ENCODE data around the gene CHST8.

Gene CHST8

GRCh38 chr19:33675501-33676124, 53.9 kb downstream of the CHST8 start:
- no peak for DNase-seq

DNA sequence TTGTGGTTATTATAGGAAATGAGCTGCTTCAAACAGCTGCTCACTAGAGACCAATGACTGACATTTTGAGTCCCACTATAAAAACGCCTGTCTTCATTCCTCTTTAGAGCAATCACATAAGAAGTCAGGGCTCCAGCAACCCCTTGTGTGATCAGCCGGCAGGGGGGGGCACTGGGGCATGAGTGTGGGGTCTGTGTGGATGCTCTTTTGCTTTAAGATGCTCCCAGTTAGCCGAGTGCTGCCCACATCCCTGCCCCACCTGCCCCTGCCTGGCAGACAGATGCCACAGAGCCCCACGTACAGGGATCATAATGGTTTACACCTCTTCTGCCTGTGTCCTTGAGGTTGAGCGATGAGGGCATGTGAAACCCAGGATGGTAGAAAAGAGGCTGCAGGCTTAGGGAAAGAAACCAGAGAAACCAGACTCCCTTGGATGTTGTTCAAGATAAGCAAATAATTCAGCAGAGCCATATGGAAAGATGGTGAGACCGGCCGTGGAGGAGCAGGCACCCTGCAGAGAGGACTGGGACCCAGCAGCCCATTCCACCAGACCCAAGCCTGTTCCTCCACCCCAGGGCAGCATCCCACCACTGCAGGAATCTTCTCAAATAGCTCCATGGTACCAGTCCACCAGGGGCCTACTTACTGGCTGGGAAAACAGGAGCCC, 55.4 kb downstream of the CHST8 start:
- DNase-seq = no peak

DNA sequence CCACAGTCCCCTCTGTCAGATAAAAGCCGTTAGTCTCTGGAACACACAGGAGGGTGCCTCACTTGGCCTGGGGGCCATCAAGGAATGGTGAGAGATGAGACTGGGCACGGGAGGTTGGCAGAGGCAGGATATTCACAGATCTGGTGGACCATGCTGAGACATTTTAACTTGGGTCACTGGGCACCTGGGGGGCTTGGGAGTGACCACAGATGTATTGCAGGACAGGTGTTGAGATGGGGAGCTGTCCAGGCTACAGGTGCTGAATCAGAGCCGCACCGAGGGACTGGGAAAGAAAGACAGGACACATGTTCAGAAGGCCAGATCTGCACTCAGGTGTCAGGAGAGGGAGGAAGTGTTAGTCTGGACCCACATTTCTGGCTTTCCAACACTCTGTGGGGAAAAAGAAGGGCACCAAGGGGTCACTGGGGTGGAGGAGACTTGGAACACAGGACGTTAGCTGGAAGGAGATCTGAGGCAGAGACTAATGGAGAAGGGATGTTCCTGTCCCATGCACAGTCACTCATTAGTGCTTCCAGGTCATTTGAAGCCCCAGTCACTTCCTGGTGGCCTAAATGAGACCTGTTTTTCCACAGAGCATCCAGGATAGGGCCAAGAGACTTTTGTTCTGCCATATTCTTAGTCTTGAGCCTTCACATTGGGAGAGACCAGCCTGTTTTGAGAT, 56.1 kb downstream of the CHST8 start:
- no peak for DNase-seq

DNA sequence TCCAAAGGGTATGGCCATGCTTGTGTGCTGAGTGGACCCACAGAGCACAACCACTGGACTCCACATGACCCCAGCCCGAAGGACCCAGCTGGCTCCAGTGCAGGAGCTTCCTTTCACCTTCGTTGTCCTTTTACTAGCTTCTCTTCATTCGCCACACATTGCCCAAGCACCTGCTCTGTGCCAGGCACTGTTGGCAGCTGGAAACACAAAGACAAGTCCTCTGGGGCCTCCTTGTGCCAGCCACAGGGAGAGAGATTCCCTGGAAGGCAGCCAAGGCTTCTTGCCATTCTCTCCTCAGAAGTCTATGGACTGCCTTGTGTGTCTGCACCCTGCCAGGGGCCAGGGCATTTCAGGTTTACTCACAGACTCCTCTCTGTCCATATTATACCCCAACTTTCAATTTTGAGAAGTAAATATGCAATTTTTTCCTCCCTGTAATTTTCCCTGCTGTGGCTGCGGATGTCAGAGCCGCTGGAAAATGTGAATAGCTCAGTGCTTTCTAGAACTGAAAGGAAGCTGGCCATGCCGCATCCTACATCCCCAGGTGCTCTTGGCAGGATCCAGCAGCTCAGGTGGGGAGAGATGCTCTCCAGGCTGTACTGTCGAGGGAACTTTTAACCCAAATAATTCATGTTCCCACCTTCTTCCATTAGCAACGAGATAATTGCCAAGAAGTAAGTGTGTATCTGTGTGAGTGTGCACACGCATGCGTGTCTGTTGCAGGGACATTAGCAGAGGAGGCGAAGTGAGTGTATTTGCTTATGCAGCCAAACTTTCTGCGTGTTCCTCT, 57.2 kb downstream of the CHST8 start:
- DNase-seq = no peak

DNA sequence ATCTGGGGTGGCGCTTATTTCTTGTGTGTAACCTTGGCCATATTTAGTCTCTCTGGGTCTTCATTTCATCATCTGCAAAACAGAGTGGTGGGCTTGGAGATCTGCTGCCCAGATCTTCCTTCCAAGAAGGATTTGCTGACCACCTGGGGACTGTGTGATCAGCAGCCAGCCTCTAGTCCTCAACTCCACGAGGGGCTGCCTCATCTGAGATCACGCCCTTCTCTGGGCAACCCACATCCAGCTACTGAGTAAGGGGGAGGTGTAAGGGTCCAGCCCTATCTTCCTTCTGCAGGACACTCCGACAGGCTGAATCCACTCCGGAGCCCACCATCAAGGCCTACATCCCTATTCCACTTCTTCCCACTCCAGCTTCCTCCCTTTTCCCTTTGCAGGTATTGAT, 57.9 kb downstream of the CHST8 start:
- DNase-seq = no peak

DNA sequence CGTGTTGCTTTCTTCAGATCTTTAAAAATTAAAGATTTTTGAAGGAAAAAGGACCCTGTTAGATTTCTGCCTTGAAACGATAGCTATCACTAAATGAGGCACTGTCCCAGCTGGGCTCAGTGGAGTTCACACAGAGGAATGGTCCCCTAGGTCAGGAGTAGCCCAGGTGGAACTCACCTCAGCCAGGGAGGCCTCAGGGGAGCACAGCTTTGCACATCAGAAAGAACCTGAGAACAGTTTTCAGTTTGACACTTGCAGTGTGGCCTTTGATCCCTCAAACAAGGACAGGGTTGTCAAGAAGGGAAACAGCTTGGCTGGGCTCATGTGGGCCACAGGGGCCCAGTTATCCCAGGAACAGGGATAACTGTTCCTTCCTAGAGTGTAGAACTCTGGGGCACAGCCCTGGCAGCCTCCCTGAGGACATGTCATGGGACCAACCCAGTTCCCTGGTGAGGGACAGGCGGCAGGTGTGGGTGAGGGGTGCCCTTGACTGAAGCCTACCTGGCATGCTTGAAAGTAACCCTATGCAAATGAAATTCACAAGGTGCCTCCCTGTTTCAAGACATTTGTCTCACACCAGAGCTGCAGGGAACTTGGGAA, 59.4 kb downstream of the CHST8 start:
- no peak for DNase-seq

DNA sequence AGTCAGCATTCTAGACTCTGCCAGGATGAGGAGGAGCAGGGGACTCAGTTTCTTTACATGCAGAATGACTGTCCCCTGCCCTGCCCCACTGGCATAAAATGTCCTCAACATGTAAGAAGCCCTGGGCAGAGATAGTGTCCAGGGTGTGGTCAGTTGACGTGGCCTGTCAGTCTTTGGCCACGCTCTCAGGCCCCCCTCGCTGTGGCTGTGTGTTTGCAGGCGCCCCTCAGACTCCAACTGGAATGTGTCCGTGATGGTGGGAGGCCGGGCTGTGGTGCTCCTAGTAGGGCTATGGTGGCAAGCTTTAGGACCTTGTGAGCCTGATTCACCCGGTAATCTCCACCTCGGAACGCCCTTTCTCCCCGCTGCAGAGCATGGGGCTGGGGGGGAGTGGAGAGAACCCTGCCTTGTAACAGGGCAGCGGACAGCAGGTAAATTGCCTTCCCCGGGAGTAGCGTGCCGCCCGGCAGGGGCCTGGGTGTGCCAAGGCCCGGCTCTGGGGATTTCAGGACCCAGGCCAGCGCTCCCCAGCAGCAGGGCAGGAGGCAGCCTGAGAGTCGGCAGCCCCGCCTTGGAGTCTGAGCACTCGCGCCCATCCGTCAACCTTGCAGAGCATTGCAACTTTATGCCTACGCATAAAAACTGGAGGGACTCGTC, 62.3 kb downstream of the CHST8 start:
- DNase-seq = peak; percentile 58

DNA sequence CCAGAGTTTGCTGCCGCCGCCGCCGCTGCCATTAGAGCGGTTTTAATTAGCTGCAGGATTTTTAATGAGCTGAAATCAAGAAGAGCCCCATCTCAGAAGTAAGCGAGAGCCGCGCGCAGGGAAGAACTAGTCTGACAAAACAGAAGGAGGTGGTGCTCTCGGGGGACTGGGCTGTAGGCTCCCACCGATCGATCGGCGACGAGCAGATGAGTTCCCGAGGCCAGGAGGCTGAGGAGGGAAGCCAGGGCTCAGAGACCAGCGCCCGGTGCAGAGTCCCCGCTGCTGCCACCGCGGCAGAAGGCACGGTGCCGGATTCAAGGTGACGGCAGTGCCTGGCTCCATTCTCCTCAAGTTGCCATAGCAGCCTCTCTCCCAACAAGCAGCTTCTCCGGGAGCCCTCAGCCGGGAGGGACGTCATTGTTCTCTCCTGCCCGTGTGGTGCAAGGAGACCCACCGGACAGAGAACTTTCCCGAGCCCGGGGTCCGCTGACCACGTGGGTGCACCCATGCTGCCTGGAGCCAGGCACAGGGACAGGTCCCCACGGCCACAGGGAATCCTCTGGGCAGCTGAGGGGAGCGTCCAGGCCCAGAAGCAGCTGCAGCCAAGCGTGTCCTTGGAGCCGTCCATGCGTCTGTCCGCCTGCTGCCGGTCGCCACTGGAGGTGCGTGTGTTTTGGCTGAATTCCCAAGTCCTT, 62.9 kb downstream of the CHST8 start:
- DNase-seq = no peak

DNA sequence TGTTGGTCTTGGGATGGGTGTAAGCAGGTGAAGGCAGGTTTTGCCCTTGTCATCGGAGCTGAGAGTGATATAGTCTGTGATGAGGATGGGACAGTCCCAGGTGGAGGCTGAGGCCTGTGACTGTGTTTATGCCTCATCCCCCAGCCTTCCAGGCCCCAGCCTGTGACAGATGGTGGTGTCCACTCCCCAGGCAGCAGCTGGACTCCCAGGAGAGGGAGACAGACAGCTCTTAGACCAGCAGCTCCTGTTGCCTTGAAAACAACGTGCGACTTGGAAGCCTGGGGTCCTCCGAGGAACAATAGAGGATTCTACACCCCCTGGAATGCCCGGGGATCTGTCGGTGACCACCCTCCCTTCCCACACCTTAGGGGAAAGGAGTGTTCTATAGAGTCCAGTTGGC, 63.8 kb downstream of the CHST8 start:
- DNase-seq = no peak

DNA sequence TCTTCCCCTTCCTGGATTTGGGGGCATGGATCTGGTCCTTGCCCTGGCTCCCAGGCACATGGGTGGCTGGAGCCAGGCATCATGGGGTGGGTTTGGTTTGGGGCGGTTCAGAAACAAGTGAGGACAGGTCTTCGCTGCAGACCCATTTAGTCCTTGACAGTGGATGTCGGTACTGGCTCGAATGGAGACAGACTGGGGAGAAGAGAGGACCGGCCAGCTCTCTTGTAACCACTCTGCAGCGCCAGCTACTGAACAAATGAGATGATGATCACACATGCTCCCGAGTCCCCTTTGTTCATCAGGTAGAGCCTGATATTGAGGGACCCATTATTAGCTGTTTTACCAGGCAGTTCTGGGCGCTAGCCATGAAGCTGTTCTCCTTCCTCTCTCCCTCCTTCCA, 64.5 kb downstream of the CHST8 start:
- no peak for DNase-seq

GRCh38 chr19:33686687-33687480, 65.1 kb downstream of the CHST8 start:
- DNase-seq = no peak

- no peak for DNase-seq
These were observed 65.9 kb downstream of the CHST8 start for GRCh38 chr19:33687481-33688170.

GRCh38 chr19:33688171-33688992, 66.6 kb downstream of the CHST8 start:
- DNase-seq = no peak

GRCh38 chr19:33689138-33689746, 67.5 kb downstream of the CHST8 start:
- no peak for DNase-seq

DNA sequence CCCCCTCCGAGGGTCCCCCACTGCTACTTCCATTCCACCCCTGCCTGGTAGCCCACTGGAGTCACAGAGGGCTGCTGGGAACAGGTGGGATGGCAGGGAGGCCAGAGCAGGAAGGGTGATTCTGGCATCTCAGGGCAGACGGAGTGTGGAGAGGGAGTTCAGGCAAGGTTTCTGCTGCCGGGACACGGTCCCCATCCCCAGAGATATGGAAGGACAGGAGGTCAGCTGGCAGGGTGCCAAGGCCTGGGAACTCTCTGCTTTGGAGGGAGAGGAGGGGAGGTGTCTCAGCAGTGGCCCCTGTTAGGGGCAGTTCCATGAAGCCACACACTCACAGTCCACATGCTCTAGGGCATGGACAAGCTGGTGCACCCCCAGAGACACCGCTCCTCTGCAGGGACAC, 68.1 kb downstream of the CHST8 start:
- no peak for DNase-seq

- DNase-seq = no peak
These were observed 68.8 kb downstream of the CHST8 start for GRCh38 chr19:33690378-33691029.

DNA sequence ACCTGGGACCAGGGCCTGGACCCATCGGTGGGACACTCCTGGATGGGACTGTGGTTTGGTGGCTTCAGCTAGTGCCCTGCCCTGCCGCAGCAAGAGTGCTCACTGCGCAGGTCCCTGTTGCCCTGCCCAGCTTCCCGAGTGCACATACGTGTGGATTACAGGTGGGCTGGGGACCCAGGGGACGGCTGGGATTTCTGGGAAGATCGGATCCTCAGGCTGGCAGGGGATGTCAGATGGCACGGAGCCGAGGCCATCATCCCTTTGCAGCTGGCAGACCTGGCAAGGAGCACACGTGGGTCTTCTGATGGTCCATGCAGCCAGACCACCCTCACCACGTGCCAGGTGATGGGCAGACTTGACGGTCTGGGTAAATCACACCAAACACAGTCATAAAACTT, 69.3 kb downstream of the CHST8 start:
- no peak for DNase-seq

GRCh38 chr19:33691736-33692135, 70.0 kb downstream of the CHST8 start:
- no peak for DNase-seq

- DNase-seq = no peak
These were observed 71.9 kb downstream of the CHST8 start for GRCh38 chr19:33693678-33694077.
